Activated naive CD8-positive, alpha-beta T cell treated with anti-CD3 and anti-CD28 coated beads, Interleukin-2, amount 10 ng/mL, durations not matched to agents 7 days and 5 days (primary cell): ENCODE data around the gene CD19. TPM values are rescaled to one million over a fixed set of nuclear protein-coding genes. Genes with fewer than 3 reads are reported as not detected.
"Not testable (repeated sequence)": the region's sequence is repeated elsewhere in the genome, so short reads cannot be mapped to it uniquely, and the experiment has no call there.

Experiments used
- ATAC-seq: fragments of 150-1000 bp; cut with Tn5 transposase; one replicate; pipeline ENCODE4 v1.10.0; 2021; ENCODE audit warnings: low read depth, moderate library complexity
- POLR2A ChIA-PET: fragments of 350-600 bp; sonication (Branson Sonifier 250); formaldehyde crosslinking; loops from one replicate; lab custom pipeline; 2021; ENCODE audit warnings: antibody characterized with exemption; lab: Charles Lee
- DNase-seq: peaks from one replicate; pipeline ENCODE4 v3.0.0; 2021
- H3K27ac Mint-ChIP-seq: one replicate; pipeline ENCODE4 v1.8.0; 2022; ENCODE audit warnings: mild to moderate bottlenecking, mixed read lengths
- H3K27me3 Mint-ChIP-seq: one replicate; pipeline ENCODE4 v1.8.0; 2022; ENCODE audit warnings: mild to moderate bottlenecking, moderate library complexity, mixed read lengths
- H3K36me3 Mint-ChIP-seq: one replicate; pipeline ENCODE4 v1.8.0; 2021; ENCODE audit warnings: mild to moderate bottlenecking, mixed read lengths
- H3K4me1 Mint-ChIP-seq: one replicate; pipeline ENCODE4 v1.8.0; 2021; ENCODE audit warnings: mixed read lengths
- H3K4me3 Mint-ChIP-seq: one replicate; pipeline ENCODE4 v1.8.0; 2022; ENCODE audit warnings: mild to moderate bottlenecking, moderate library complexity, mixed read lengths
- H3K9me3 Mint-ChIP-seq: one replicate; pipeline ENCODE4 v1.8.0; 2021; ENCODE audit warnings: mixed read lengths
- total RNA-seq, 2 experiments: library from RNA; stranded (reverse); gene quantifications; one replicate each; pipeline ENCODE4 v1.2.3, GENCODE V29; 2021

Gene CD19
- total RNA-seq, 2 experiments from 2014 or later = 0.40 to 0.83 TPM

DNA sequence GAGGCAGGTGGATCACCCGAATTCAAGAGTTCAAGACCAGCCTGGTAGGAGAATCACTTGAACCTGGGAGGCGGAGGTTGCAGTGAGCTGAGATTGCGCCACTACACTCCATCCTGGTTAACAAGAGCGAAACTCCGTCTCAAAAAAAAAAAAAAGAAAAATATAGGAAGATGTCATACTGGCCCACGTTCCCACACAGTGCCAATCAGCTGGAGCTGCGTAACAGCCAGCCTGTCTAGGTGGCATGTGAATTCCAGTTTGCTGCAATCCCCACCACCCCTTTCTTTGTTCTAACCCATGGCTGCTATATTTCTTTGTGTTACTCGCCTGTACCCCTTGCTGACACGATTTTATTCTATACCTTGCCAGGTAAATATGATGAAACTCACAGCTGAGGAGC lies 26.4 kb downstream of the CD19 start:
- POLR2A ChIA-PET = no interaction called here
- Mint-ChIP-seq H3K27ac (no peak overlapping the region), H3K36me3 (peaks cover 37% of the 10 kb centered on the region), H3K27me3 (no peaks in the 10 kb centered on the region), H3K9me3 (no peaks in the 10 kb centered on the region), H3K4me1 (peaks cover 16% of the 10 kb centered on the region), H3K4me3 (no peak overlapping the region)
- no peak for ATAC-seq
- no peak for DNase-seq

- POLR2A ChIA-PET = no interaction called here
- ATAC-seq = no peak
- H3K4me1 Mint-ChIP-seq = peaks cover 11% of the 10 kb centered on the region
- H3K9me3 Mint-ChIP-seq = no peaks in the 10 kb centered on the region
- H3K4me3 Mint-ChIP-seq = no peak overlapping the region
- no peak overlapping the region for H3K27ac Mint-ChIP-seq
- no peaks in the 10 kb centered on the region for H3K27me3 Mint-ChIP-seq
- no peak for DNase-seq
- peaks cover 37% of the 10 kb centered on the region for H3K36me3 Mint-ChIP-seq
Measured at GRCh38 chr16:28958836-28959235, 27.1 kb downstream of the CD19 start.

DNA sequence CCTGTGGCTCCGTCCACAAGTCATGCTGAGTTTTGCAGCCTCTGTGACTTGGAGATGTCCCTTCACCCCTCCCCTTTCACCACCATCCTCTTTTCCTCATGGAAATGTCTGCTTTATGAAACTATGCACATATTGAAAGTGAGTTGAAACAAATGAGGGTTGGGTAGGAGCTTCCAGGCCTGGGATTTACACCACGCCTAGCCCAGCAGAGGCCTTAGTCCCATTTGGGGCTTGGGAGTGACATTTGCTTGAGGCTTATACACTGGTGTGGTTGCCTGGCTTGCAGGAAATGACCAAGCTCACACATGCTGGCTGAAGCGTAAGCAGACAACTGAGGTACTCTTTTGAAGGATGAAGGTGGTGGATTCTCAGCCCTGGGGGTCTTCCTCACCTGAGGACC lies 32.3 kb downstream of the CD19 start:
- H3K36me3 Mint-ChIP-seq = peaks cover 29% of the 10 kb centered on the region
- no peak for ATAC-seq
- H3K4me3 Mint-ChIP-seq = no peak overlapping the region
- DNase-seq = no peak
- no peaks in the 10 kb centered on the region for H3K9me3 Mint-ChIP-seq
- H3K27ac Mint-ChIP-seq = no peak overlapping the region
- POLR2A ChIA-PET = no interaction called here
- H3K27me3 Mint-ChIP-seq = no peaks in the 10 kb centered on the region
- H3K4me1 Mint-ChIP-seq = peaks cover 2% of the 10 kb centered on the region

- Mint-ChIP-seq H3K27me3 (no peaks in the 10 kb centered on the region), H3K4me1 (peaks cover 2% of the 10 kb centered on the region), H3K36me3 (peaks cover 26% of the 10 kb centered on the region), H3K9me3 (no peaks in the 10 kb centered on the region), H3K4me3 (no peak overlapping the region), H3K27ac (no peak overlapping the region)
- DNase-seq (no peak), ATAC-seq (no peak)
- POLR2A ChIA-PET = no interaction called here
Measured at GRCh38 chr16:28964496-28964895, 32.7 kb downstream of the CD19 start.

DNA sequence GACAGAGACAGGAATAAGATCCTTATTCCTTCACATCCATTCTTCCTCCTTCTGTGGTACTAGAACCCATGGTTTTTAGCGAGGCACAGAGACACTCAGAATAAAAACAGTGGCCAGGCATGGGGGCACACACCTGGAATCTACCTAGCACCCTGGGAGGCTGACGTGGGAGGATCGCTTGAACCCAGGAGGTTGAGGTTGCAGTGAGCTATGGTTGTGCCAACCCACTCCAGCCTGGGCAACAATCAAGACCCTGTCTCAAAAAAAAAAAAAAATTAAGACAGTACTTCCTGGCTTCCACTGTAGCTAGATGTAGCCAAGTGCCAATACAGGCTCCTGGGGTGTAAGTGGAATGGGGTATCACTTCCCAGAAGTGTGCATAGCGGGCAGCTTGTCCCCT lies 35.4 kb downstream of the CD19 start:
- peaks cover 2% of the 10 kb centered on the region for H3K4me1 Mint-ChIP-seq
- H3K27me3 Mint-ChIP-seq = no peaks in the 10 kb centered on the region
- peaks cover 18% of the 10 kb centered on the region for H3K36me3 Mint-ChIP-seq
- no peak overlapping the region for H3K4me3 Mint-ChIP-seq
- ATAC-seq (no peak), DNase-seq (no peak)
- no peak overlapping the region for H3K27ac Mint-ChIP-seq
- no peaks in the 10 kb centered on the region for H3K9me3 Mint-ChIP-seq
- POLR2A ChIA-PET = interaction anchor here (0.6 to 1.0 kb wide), 3 partner anchors 15 to 17 kb away, joined by 3 to 5 read pairs (median 4); no protein-coding TSS in a partner anchor

GRCh38 chr16:28969696-28970095 lies 37.9 kb downstream of the CD19 start:
- H3K4me3 Mint-ChIP-seq, ATAC-seq, H3K36me3 Mint-ChIP-seq, H3K9me3 Mint-ChIP-seq, H3K4me1 Mint-ChIP-seq, H3K27ac Mint-ChIP-seq, H3K27me3 Mint-ChIP-seq, DNase-seq: not testable (repeated sequence)
- POLR2A ChIA-PET = interaction anchor here (1.0 kb wide), 1 partner anchor 146 kb away, joined by 4 read pairs; no protein-coding TSS in a partner anchor

DNA sequence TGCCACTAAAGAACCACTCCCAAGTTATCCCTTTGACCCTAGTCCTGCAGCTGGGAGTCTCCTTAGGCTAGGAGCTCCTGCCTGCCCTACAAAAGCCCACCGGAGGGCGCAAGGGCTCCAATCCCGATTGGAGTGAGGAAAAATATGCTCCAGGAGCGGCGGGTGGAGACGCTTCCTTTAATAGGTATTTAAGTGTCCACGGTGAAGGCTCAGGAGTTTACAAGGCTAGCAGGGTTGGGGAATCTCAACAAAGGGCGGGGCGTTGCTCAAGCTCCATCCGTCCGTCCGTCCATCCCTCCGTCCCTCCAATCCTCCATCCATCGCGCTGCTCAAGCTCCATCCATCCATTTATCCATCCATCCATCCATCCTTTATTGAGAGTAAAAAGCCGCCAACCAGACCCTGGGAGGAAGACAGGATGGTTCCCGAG lies 42.3 kb downstream of the CD19 start:
- ATAC-seq (peak; percentile 4), DNase-seq (no peak)
- H3K27me3 Mint-ChIP-seq = no peaks in the 10 kb centered on the region
- no peaks in the 10 kb centered on the region for H3K9me3 Mint-ChIP-seq
- POLR2A ChIA-PET = interaction anchor here (0.6 to 6.2 kb wide), 9 partner anchors 13 to 490 kb away, joined by 3 to 62 read pairs (median 4); partner anchors contain the start of genes ATXN2L and LAT
- peaks cover 3% of the 10 kb centered on the region for H3K36me3 Mint-ChIP-seq
- peak overlapping the region; percentile 97 for H3K4me3 Mint-ChIP-seq
- peaks cover 23% of the 10 kb centered on the region for H3K4me1 Mint-ChIP-seq
- H3K27ac Mint-ChIP-seq = peak overlapping the region; percentile 88

DNA sequence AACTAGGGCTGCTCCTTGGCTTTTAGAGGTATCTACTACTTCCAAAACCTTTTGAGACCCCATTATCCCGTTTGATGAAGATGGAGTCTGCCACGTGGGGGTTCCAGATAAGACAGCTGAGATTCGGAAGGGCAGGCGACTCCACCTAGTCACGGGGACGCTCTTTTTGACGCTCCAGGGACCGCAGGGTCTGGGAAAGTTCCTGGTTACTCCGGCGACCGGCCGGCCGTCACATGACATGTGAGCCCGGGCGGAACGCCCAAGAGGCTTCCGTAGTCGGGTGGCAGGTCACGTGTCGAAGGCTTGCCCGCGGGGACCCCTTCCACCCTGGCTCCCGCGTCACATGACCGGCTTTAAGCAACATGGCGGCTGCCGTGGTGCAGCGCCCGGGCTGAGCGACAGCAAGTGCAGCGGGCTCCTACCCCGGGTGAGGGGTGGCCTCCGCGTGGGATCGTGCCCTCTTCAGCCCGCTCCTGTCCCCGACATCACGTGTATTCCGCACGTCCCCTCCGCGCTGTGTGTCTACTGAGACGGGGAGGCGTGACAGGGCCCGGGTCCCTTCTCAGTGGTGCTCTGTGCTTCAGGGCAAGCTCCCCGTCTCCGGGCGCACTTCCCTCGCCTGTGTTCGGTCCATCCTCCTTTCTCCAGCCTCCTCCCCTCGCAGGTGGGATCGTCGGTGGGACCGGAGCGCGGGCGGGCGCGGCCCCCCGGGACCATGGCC lies 42.8 kb downstream of the CD19 start, which contains the start of gene SPNS1:
SPNS1 (plus strand) TSS at position 342 of the 721 bp plus-strand sequence; CDS start at position 716, 374 bp downstream.
- peaks cover 23% of the 10 kb centered on the region for H3K4me1 Mint-ChIP-seq
- peak within 1 kb of the TSS; percentile 97 for H3K4me3 Mint-ChIP-seq
- peaks cover 3% of the 10 kb centered on the region for H3K36me3 Mint-ChIP-seq
- POLR2A ChIA-PET = interaction anchor here (0.7 to 6.2 kb wide), 8 partner anchors 12 to 152 kb away, joined by 3 to 62 read pairs (median 4); partner anchors contain the start of genes ATXN2L, LAT and RABEP2
- ATAC-seq (peak; percentile 95), DNase-seq (peak; percentile 94)
- H3K27ac Mint-ChIP-seq = peak within 1 kb of the TSS; percentile 88
- H3K27me3 Mint-ChIP-seq = no peaks in the 10 kb centered on the region
- no peaks in the 10 kb centered on the region for H3K9me3 Mint-ChIP-seq

DNA sequence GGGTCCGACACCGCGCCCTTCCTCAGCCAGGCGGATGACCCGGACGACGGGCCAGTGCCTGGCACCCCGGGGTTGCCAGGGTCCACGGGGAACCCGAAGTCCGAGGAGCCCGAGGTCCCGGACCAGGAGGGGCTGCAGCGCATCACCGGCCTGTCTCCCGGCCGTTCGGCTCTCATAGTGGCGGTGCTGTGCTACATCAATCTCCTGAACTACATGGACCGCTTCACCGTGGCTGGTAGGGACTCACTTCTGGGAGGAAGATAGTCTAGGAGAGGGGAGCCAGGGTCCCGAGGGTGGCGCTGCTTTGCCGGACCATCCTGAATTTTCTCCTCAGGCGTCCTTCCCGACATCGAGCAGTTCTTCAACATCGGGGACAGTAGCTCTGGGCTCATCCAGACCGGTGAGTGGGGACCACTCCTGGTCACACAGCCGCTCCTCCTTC lies 43.4 kb downstream of the CD19 start:
- peak; percentile 13 for ATAC-seq
- POLR2A ChIA-PET = interaction anchor here (1.0 to 6.2 kb wide), 3 partner anchors 12 to 50 kb away, joined by 3 to 62 read pairs (median 3); partner anchors contain the start of genes LAT and RABEP2

GRCh38 chr16:28977703-28978662 lies 46.2 kb downstream of the CD19 start:
- Mint-ChIP-seq H3K27me3 (no peaks in the 10 kb centered on the region), H3K27ac (peak overlapping the region; percentile 80), H3K4me3 (no peak overlapping the region), H3K36me3 (peaks cover 27% of the 10 kb centered on the region), H3K9me3 (peaks cover 4% of the 10 kb centered on the region), H3K4me1 (peaks cover 21% of the 10 kb centered on the region)
- POLR2A ChIA-PET = interaction anchor here (0.6 to 6.2 kb wide), 2 partner anchors 9 to 103 kb away, joined by 3 to 62 read pairs; partner anchors contain the start of gene LAT
- DNase-seq = no peak
- ATAC-seq = no peak

More for the DNA sequence above, 43.4 kb downstream of the CD19 start:
- Mint-ChIP-seq H3K4me3 (peak overlapping the region; percentile 97), H3K36me3 (peaks cover 3% of the 10 kb centered on the region), H3K9me3 (no peaks in the 10 kb centered on the region), H3K4me1 (peaks cover 21% of the 10 kb centered on the region), H3K27me3 (no peaks in the 10 kb centered on the region), H3K27ac (peak overlapping the region; percentile 88)
- no peak for DNase-seq

DNA sequence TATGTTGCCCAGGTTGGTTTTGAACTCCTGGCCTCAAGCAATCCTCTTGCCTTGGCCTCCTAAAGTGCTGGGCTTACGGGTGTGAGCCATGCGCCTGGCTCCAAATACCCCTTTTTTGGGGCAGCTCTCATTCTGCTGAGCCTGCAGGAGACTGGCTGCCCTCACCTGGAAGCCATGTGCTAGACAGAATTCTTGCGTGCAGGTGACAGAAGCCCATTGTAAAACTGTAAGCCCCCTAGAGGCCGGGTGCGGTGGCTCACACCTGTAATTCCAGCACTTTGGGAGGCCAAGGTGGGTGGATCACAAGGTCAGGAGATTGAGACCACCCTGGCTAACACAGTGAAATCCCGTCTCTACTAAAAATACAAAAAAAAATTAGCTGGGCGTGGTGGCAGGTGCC lies 48.6 kb downstream of the CD19 start:
- Mint-ChIP-seq H3K36me3 (peaks cover 40% of the 10 kb centered on the region), H3K4me1 (peaks cover 29% of the 10 kb centered on the region)
- H3K9me3 Mint-ChIP-seq, H3K27me3 Mint-ChIP-seq, DNase-seq, ATAC-seq, H3K4me3 Mint-ChIP-seq, POLR2A ChIA-PET, H3K27ac Mint-ChIP-seq: not testable (repeated sequence)

GRCh38 chr16:28980929-28981328 lies 49.2 kb downstream of the CD19 start:
- Mint-ChIP-seq H3K9me3 (peaks cover 4% of the 10 kb centered on the region), H3K27me3 (no peaks in the 10 kb centered on the region), H3K36me3 (peaks cover 45% of the 10 kb centered on the region), H3K27ac (no peak overlapping the region), H3K4me1 (peaks cover 23% of the 10 kb centered on the region), H3K4me3 (no peak overlapping the region)
- ATAC-seq (no peak), DNase-seq (no peak)
- POLR2A ChIA-PET = interaction anchor here (0.9 kb wide), 1 partner anchor 27 kb away, joined by 3 read pairs; no protein-coding TSS in a partner anchor

- H3K4me3 Mint-ChIP-seq = no peak overlapping the region
- DNase-seq = peak; percentile 56
- no peaks in the 10 kb centered on the region for H3K27me3 Mint-ChIP-seq
- peaks cover 4% of the 10 kb centered on the region for H3K9me3 Mint-ChIP-seq
- H3K27ac Mint-ChIP-seq = peak overlapping the region; percentile 34
- POLR2A ChIA-PET = interaction anchor here (0.9 kb wide), 1 partner anchor 26 kb away, joined by 3 read pairs; no protein-coding TSS in a partner anchor
- peaks cover 18% of the 10 kb centered on the region for H3K4me1 Mint-ChIP-seq
- H3K36me3 Mint-ChIP-seq = peaks cover 51% of the 10 kb centered on the region
- no peak for ATAC-seq
Measured at GRCh38 chr16:28981517-28981916, 49.7 kb downstream of the CD19 start.
